ENCODE measurements around the gene TTC8. TPM values are rescaled to one million over a fixed set of nuclear protein-coding genes. Genes with fewer than 3 reads are reported as not detected.
"Not testable (repeated sequence)": the region's sequence is repeated elsewhere in the genome, so short reads cannot be mapped to it uniquely, and the experiment has no call there.

TTC8 gene
- 10.2 and 10.8 TPM in 2 replicates for total RNA-seq

DNA sequence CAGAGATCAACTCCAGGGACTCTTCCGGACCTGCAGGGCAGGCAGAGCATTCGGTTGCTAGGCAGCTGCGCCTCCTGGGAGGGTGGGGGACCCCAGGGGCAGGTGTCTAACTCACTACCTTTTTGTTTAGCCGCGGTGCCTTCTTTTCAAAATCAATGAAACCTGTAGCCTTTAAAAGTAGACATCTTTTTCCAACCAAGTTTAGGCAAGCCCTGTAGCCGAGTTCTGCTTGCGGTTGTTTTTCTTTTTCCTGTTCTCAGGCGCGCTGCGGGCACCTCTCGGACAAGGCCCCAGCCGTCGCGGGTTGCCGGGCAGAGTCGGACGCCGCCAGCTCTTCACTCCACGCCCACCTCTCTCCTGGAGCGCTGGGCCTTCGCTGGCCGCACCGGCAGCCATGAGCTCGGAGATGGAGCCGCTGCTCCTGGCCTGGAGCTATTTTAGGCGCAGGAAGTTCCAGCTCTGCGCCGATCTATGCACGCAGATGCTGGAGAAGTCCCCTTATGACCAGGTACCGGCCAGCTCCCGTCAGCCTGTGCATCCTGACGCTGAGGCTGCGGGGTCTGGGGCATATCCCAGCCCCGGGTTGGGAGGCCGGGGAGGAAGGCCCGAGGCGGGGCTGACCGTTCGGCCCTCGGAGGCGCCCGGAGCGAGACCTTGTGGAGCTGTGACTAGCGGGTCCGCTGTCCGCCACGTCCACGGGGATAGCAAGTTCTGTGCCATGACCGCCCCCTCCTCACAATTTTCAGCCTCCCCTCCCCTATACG is at the start of gene TTC8:
TSS of gene TTC8 (plus strand) at position 338 of the 764 bp plus-strand sequence. CDS start at position 395, 57 bp downstream.
- peak within 1 kb of the TSS; percentile 89 for H3K4me3 ChIP-seq (ENCODE audit: low read depth, low read length)
- DNase-seq (ENCODE audit: low read depth), result peak; percentile 52
- TF ChIP-seq, protein P1, sequence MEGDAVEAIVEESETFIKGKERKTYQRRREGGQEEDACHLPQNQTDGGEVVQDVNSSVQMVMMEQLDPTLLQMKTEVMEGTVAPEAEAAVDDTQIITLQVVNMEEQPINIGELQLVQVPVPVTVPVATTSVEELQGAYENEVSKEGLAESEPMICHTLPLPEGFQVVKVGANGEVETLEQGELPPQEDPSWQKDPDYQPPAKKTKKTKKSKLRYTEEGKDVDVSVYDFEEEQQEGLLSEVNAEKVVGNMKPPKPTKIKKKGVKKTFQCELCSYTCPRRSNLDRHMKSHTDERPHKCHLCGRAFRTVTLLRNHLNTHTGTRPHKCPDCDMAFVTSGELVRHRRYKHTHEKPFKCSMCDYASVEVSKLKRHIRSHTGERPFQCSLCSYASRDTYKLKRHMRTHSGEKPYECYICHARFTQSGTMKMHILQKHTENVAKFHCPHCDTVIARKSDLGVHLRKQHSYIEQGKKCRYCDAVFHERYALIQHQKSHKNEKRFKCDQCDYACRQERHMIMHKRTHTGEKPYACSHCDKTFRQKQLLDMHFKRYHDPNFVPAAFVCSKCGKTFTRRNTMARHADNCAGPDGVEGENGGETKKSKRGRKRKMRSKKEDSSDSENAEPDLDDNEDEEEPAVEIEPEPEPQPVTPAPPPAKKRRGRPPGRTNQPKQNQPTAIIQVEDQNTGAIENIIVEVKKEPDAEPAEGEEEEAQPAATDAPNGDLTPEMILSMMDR (conservative IDR thresholded peaks at IDR 0.05; ENCODE audit: low read depth, low read length), result no peak

DNA sequence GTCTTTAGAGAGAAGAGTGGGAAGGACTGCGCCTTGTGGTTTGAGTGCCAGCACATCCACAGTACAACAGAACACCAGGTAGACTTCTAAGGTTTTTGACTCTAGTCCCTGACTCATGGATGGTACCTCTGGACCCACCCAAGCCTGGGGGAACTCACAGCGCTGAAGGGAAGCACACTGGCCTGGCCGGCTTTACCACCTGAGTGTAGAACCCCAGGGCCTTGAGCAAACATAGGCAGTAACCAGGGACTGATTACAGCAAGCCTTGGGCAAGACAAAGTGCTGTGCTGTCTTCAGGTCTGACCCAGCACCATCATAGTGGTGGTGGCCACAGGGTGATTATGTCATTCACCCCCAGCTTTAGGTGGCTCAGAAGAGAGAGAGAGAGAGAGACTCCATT is 48.9 kb upstream of the TTC8 start:
- no peak overlapping the region for H3K4me3 ChIP-seq (ENCODE audit: low read depth, low read length)
- TF ChIP-seq, protein P1 (conservative IDR thresholded peaks at IDR 0.05; ENCODE audit: low read depth, low read length), result no peak
- no peak for DNase-seq (ENCODE audit: low read depth)

DNA sequence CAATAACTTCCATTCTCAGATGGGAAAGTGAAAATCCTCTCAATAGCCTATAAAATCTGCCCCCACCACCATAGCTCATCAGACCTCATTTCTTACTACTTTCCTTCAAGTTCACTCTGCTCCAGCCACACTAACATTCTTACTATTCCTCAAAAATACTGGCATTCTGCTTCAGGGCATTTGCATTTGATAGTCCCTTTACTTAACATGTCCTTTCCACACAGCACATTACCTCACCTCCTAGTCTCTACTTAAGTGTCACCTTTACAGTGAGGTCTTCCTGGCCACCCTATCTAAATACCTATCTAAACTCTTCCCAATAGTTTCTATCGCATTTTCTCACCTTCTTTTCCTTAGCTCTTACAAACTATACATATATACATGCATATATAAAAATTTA is 38.5 kb upstream of the TTC8 start:
- no peak overlapping the region for H3K4me3 ChIP-seq (ENCODE audit: low read depth, low read length)
- DNase-seq (ENCODE audit: low read depth), result no peak
- TF ChIP-seq, protein P1 (conservative IDR thresholded peaks at IDR 0.05; ENCODE audit: low read depth, low read length), result no peak

DNA sequence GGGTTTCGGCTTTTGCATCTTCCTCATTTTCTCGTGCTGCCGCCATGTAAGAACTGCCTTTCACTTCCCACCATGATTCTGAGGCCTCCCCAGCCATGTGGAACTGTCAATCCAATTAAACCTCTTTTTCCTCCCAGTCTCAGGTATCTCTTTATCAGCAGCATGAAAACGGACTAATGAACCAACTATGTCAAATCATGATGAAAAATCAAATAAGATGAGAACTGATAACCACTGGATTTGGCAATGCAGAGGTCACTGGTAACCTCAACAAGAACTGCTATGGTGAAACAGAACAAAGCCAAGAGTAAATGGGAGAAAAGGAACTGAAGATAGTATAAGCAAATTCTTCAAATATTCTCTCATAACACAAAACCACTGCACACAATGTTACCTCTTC is 37.7 kb upstream of the TTC8 start:
- TF ChIP-seq, protein P1 (conservative IDR thresholded peaks at IDR 0.05; ENCODE audit: low read depth, low read length), result no peak
- no peak overlapping the region for H3K4me3 ChIP-seq (ENCODE audit: low read depth, low read length)
- DNase-seq (ENCODE audit: low read depth), result no peak

DNA sequence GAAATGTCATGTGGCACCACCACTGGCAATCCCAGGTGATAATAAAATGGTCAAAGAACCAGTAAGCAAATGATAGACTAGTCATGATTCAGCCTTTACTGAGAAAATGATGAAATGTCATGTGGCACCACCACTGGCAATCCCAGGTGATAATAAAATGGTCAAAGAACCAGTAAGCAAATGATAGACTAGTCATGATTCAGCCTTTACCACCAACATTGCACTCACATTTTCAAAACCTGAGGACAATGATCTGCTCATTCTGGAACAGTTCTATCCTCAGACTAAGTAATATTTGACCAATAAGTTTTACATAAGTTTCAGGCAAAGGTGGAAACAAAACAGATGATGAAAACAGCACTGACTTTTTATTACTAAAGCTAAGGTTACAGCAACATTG is 34.9 kb upstream of the TTC8 start:
- DNase-seq (ENCODE audit: low read depth); H3K4me3 ChIP-seq (ENCODE audit: low read depth, low read length): not testable (repeated sequence)

DNA sequence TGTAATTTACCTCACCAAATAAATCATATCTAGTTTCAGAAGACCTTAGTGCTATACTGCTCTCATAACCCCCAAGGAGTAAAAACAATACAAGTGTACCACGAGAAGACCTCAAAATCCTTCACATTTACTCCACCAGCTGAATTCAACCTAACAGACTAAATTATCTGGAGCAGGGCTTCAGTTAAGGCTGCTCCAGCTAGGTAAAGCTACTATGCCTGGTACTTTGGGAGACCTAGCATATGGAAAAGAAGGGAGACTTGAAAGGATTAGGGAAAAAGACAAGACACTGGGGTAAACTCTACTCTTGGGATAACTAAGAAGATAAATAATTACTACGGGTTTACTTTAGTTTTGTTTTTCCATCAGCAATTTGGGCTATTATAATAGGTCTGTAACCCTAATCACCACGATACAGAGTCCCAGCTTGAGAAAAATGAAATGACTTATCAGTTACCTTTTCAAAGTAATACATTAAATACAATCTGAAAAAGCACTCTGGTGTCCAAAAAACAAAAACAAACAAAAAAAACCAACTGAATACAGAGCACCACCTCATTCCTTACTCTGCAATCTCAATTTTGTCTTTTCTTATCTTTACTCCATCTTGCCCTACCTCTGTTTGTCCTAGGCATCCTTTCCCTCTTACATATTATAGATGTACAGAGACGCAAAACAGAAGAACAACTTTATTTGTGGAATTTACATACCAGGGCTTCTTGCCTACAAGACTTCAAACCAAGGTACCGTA is 33.8 kb upstream of the TTC8 start:
- no peak for DNase-seq (ENCODE audit: low read depth)
- TF ChIP-seq, protein P1 (conservative IDR thresholded peaks at IDR 0.05; ENCODE audit: low read depth, low read length), result no peak
- no peak overlapping the region for H3K4me3 ChIP-seq (ENCODE audit: low read depth, low read length)

DNA sequence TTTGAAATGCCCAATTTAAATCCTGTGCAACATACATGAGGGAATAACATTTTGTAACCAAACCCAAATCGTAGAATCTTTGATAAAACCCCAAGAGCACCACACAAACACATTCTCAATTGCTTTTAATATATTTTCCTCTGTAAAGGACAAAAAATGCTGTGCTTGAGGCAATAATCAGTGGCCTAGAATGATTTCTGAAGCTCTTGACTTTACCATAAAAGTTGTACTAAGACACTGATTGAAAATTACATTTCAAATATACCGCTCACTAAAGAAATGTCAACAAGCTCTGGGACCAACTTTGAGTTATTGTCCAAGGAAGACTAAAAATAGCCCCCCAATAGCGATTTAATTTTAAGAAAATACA is 33.2 kb upstream of the TTC8 start:
- no peak overlapping the region for H3K4me3 ChIP-seq (ENCODE audit: low read depth, low read length)
- no peak for DNase-seq (ENCODE audit: low read depth)
- TF ChIP-seq, protein P1 (conservative IDR thresholded peaks at IDR 0.05; ENCODE audit: low read depth, low read length), result no peak
